ENCODE data around the gene CISD3.

DNA sequence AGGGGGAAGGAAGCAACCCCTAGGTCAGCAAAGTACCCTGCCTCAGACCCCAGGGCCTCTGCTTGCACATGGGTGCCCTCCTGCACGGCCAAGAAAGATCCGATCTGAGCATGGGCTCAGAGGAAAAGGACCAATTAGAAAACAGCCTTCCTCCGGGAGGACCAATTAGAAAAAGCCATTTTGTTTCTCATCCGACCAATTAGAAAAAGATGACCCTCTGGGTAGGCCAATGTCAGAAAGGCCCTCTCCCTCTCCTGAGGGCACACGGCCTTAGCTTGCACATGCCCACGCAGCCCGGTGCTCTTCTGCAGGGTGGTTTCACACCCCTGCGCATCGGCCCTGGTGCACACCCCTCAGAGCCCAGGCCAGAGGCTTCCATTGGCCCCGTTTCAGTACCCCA lies 5.1 kb upstream of the CISD3 start:
- TF ChIP-seq ZFX (IDR thresholded peaks at IDR 0.05): no peak
- TF ChIP-seq, protein P1, sequence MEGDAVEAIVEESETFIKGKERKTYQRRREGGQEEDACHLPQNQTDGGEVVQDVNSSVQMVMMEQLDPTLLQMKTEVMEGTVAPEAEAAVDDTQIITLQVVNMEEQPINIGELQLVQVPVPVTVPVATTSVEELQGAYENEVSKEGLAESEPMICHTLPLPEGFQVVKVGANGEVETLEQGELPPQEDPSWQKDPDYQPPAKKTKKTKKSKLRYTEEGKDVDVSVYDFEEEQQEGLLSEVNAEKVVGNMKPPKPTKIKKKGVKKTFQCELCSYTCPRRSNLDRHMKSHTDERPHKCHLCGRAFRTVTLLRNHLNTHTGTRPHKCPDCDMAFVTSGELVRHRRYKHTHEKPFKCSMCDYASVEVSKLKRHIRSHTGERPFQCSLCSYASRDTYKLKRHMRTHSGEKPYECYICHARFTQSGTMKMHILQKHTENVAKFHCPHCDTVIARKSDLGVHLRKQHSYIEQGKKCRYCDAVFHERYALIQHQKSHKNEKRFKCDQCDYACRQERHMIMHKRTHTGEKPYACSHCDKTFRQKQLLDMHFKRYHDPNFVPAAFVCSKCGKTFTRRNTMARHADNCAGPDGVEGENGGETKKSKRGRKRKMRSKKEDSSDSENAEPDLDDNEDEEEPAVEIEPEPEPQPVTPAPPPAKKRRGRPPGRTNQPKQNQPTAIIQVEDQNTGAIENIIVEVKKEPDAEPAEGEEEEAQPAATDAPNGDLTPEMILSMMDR (conservative IDR thresholded peaks at IDR 0.05): no peak
